ENCODE results near the gene NCAPD2.

DNA sequence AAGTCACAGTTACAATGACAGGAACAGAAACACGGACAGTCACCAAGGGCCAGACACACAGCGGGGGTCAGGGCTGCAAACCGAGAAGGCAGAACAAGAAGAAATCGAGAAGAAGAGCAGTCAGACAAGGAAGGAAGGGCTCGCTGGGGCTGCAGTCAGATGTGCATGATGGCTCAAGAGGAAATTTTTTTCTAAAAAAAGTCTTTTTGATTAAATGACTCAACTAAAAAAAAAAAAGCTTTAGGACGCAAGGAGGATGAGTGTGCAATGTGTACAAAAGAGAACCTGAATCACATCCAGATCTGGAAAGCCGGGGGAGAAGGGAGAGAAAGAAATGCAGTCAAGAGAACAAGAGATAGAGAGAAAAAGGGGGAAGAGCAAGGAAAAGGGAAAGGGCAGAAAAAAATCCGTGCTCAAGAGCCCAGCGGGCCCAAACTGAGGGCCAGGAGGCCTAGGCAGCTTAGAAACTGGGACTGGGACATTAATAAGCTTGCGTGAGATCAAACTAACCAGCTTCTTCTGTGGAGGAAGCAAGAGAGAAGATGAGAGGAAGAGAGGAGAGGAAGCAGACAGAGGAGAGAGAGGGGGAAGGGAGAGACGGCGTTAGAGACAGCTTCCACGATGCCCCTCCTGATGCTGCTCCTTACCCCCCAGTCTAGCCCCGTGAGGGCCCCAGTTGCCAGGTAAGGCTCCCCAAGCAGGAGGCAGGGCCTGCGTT, 55.2 kb downstream of the NCAPD2 start:
- TF ChIP-seq POLR2A (IDR thresholded peaks at IDR 0.05), result no peak
- TF ChIP-seq, protein P1, sequence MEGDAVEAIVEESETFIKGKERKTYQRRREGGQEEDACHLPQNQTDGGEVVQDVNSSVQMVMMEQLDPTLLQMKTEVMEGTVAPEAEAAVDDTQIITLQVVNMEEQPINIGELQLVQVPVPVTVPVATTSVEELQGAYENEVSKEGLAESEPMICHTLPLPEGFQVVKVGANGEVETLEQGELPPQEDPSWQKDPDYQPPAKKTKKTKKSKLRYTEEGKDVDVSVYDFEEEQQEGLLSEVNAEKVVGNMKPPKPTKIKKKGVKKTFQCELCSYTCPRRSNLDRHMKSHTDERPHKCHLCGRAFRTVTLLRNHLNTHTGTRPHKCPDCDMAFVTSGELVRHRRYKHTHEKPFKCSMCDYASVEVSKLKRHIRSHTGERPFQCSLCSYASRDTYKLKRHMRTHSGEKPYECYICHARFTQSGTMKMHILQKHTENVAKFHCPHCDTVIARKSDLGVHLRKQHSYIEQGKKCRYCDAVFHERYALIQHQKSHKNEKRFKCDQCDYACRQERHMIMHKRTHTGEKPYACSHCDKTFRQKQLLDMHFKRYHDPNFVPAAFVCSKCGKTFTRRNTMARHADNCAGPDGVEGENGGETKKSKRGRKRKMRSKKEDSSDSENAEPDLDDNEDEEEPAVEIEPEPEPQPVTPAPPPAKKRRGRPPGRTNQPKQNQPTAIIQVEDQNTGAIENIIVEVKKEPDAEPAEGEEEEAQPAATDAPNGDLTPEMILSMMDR (IDR thresholded peaks at IDR 0.05), result no peak
